Tibial nerve (tissue), 4 donors: ENCODE results near the gene FLII.

Experiments used
- CTCF ChIP-seq, 5 experiments: fragments of 200-600 bp in 3 of 5; fragments of 450-650 bp in 2 of 5; sonication (generic) in 3 of 5; IDR thresholded peaks; one replicate each; pipeline ENCODE4 v1.5.1; 2016 to 2019; ENCODE audit warnings: antibody characterized with exemption in 5 of 5, mild to moderate bottlenecking in 3 of 5, moderate library complexity in 2 of 5
- EP300 ChIP-seq, 2 donors: sonication (generic); formaldehyde crosslinking; IDR thresholded peaks; one replicate each; pipeline ENCODE4 v1.6.1; 2017; ENCODE audit warnings: antibody characterized with exemption in 2 of 2, mild to moderate bottlenecking in 1 of 2
- POLR2A ChIP-seq, 2 donors: fragments of 450-650 bp; IDR thresholded peaks; one replicate each; pipeline ENCODE4 v1.6.1; 2017; ENCODE audit warnings: antibody characterized with exemption in 2 of 2, mild to moderate bottlenecking in 2 of 2, moderate library complexity in 2 of 2

GRCh38 chr17:18203308-18203707, 55.2 kb downstream of the FLII start:
- TF ChIP-seq CTCF (IDR thresholded peaks at IDR 0.05) (no peak), EP300 (IDR thresholded peaks at IDR 0.05) (no peak), POLR2A (IDR thresholded peaks at IDR 0.05) (no peak)
